GM12878 (cell line): ENCODE data around the gene SLX4. TPM values are rescaled to one million over a fixed set of nuclear protein-coding genes. Genes with fewer than 3 reads are reported as not detected.

ENCODE experiments used
- CBFB ChIP-seq: IDR thresholded peaks from 2 replicates; pipeline ENCODE4 v1.6.1; 2016; ENCODE audit warnings: antibody characterized with exemption, low read depth
- CREB1 ChIP-seq: IDR thresholded peaks from 2 replicates; pipeline ENCODE4 v1.6.1; 2012; ENCODE audit warnings: low read depth, mild to moderate bottlenecking, inconsistent platforms
- CUX1 ChIP-seq: IDR thresholded peaks from 2 replicates; pipeline ENCODE4 v1.6.1; 2012; ENCODE audit warnings: improper control_type of control experiment, low read depth, low read length; ENCODE audit not compliant: insufficient replicate concordance
- E2F8 ChIP-seq: fragments of 450-650 bp; IDR thresholded peaks from 2 replicates; pipeline ENCODE4 v1.6.1; 2018; ENCODE audit warnings: mild to moderate bottlenecking, low read depth, moderate library complexity; ENCODE audit not compliant: partially characterized antibody
- GATAD2B ChIP-seq: fragments of 450-650 bp; conservative IDR thresholded peaks from 2 replicates; pipeline ENCODE4 v1.6.1; 2017; ENCODE audit warnings: low read depth, mild to moderate bottlenecking, moderate library complexity
- HDAC2 ChIP-seq: fragments of 200-600 bp; sonication (generic); IDR thresholded peaks from 2 replicates; pipeline ENCODE4 v1.6.1; 2017
- IKZF1 ChIP-seq: fragments of 450-650 bp; conservative IDR thresholded peaks from 2 replicates; pipeline ENCODE4 v1.6.1; 2017; ENCODE audit warnings: antibody characterized with exemption, mild to moderate bottlenecking
- KAT2A ChIP-seq: conservative IDR thresholded peaks from 2 replicates; pipeline ENCODE4 v1.6.1; 2011; ENCODE audit warnings: low read depth, low read length; ENCODE audit not compliant: control insufficient read depth
- NRF1 ChIP-seq: conservative IDR thresholded peaks from 2 replicates; pipeline ENCODE4 v1.6.1; 2011; ENCODE audit warnings: mild to moderate bottlenecking, low read depth, low read length, improper control_type of control experiment
- PBX3 ChIP-seq: IDR thresholded peaks from 2 replicates; pipeline ENCODE4 v1.6.1; 2011; ENCODE audit warnings: mild to moderate bottlenecking, low read depth, low read length, moderate library complexity; ENCODE audit not compliant: insufficient replicate concordance
- PML ChIP-seq: IDR thresholded peaks from 2 replicates; pipeline ENCODE4 v1.6.1; 2012; ENCODE audit warnings: low read length, inconsistent platforms
- RAD21 ChIP-seq: IDR thresholded peaks from 2 replicates; pipeline ENCODE4 v1.6.1; 2011; ENCODE audit warnings: mild to moderate bottlenecking, low read depth, low read length, moderate library complexity; ENCODE audit not compliant: insufficient read depth
- RELB ChIP-seq: fragments of 450-650 bp; IDR thresholded peaks from 2 replicates; pipeline ENCODE4 v1.6.1; 2017; ENCODE audit warnings: low read depth, mild to moderate bottlenecking, moderate library complexity
- RUNX3 ChIP-seq: IDR thresholded peaks from 2 replicates; pipeline ENCODE4 v1.6.1; 2012; ENCODE audit warnings: low read length, inconsistent platforms
- SMAD5 ChIP-seq: IDR thresholded peaks from 2 replicates; pipeline ENCODE4 v1.6.1; 2016; ENCODE audit warnings: antibody characterized with exemption, low read depth
- SP1 ChIP-seq: IDR thresholded peaks from one replicate; pipeline ENCODE4 v1.6.1; 2011; ENCODE audit warnings: low read depth, low read length
- SREBF1 ChIP-seq: IDR thresholded peaks from 2 replicates; pipeline ENCODE4 v1.6.1; 2012; ENCODE audit warnings: mild to moderate bottlenecking, low read length
- SREBF2 ChIP-seq: IDR thresholded peaks from 2 replicates; pipeline ENCODE4 v1.6.1; 2012; ENCODE audit warnings: mild to moderate bottlenecking, low read length
- TAF1 ChIP-seq: IDR thresholded peaks from 2 replicates; pipeline ENCODE4 v1.6.1; 2011; ENCODE audit warnings: mild to moderate bottlenecking, low read depth, low read length, borderline replicate concordance
- ZBED1 ChIP-seq: IDR thresholded peaks from 2 replicates; pipeline ENCODE4 v1.6.1; 2016; ENCODE audit warnings: borderline replicate concordance
- ZNF217 ChIP-seq: fragments of 450-650 bp; IDR thresholded peaks from 2 replicates; pipeline ENCODE4 v1.6.1; 2017; ENCODE audit warnings: antibody characterized with exemption, mild to moderate bottlenecking
- polyA plus RNA-seq, 11 experiments: library from polyadenylated mRNA; depleted of rRNA in 4 of 11; unstranded in 6 of 11; stranded (reverse) in 5 of 11; fragments of >200 nt; fragmentation: Nextera tagmentation in 4 of 11; fragmentation: Illumina TruSeq in 1 of 11; extraction: Ambion mirVana in 4 of 11; extraction: Trizol in 1 of 11; gene quantifications; 1 replicate in 1 of 11; 2 replicates in 10 of 11; pipeline versions ENCODE4 v1.2.1 to v1.2.3, GENCODE V29; 2011 to 2016; ENCODE audit warnings: inconsistent platforms in 2 of 11, missing spikeins in 2 of 11, low read depth in 1 of 11
- total RNA-seq, 4 experiments: library from RNA; depleted of rRNA in 3 of 4; stranded (reverse); fragments of >200 nt in 3 of 4; fragmentation: Illumina TruSeq in 1 of 4; extraction: Trizol in 1 of 4; gene quantifications; 2 replicates each; pipeline versions ENCODE4 v1.2.1 to v1.2.3, GENCODE V29; 2013 to 2021

The SLX4 gene
- total and polyA plus RNA-seq, 10 of the 15 experiments (the other 5 are each of a cell fraction or from before 2014, with no cell fraction given), result 0.18 to 12.3 (median 4.8) TPM

GRCh38 chr16:3611146-3611975, at the start of gene SLX4 (continued):
- TF ChIP-seq CUX1, result no peak
- no peak for TF ChIP-seq ZBED1
- no peak for TF ChIP-seq RUNX3
- no peak for TF ChIP-seq CBFB
- TF ChIP-seq CREB1, result no peak
- TF ChIP-seq E2F8, result no peak
- TF ChIP-seq IKZF1, result peak; percentile 100
- TF ChIP-seq SREBF1, result no peak
- no peak for TF ChIP-seq KAT2A
- TF ChIP-seq GATAD2B, result peak; percentile 81
- peak; percentile 95 for TF ChIP-seq NRF1
- TF ChIP-seq ZNF217, result no peak
- TF ChIP-seq SREBF2, result no peak
- no peak; the same call in 1 of the 2 replicates for TF ChIP-seq RELB
- TF ChIP-seq RAD21, result no peak
- TF ChIP-seq PML, result peak; percentile 70
- TF ChIP-seq TAF1, result peak; percentile 44; the same call in 1 of the 2 replicates
- TF ChIP-seq SP1, result no peak
- no peak for TF ChIP-seq HDAC2
- no peak for TF ChIP-seq PBX3
- peak; percentile 36; the same call in 1 of the 2 replicates for TF ChIP-seq SMAD5
